PC-9 (cell line): Measurements from ENCODE around the gene DOCK3. TPM values are rescaled to one million over a fixed set of nuclear protein-coding genes. Genes with fewer than 3 reads are reported as not detected.
A peak's percentile ranks its signal among the peaks of the same experiment; 100 is the strongest.
"Not testable (repeated sequence)": the region's sequence is repeated elsewhere in the genome, so short reads cannot be mapped to it uniquely, and the experiment has no call there.

Source experiments
- BruUV-seq: library from RNA; stranded (reverse); fragments of 400-500 nt; replicated peaks from 2 replicates; lab custom pipeline; 2021; lab: Mats Ljungman, UMichigan
- CTCF ChIA-PET: fragments of 300-600 bp; sonication (Branson Sonifier 250); formaldehyde crosslinking; loops from one replicate; lab custom pipeline; 2022; ENCODE audit warnings: antibody characterized with exemption; lab: Charles Lee
- POLR2A ChIA-PET: fragments of 300-600 bp; sonication (Branson Sonifier 250); formaldehyde crosslinking; loops from one replicate; lab custom pipeline; 2022; ENCODE audit warnings: antibody characterized with exemption; ENCODE audit not compliant: unreplicated experiment; lab: Charles Lee
- DNase-seq, 2 experiments: peaks; one replicate each; pipeline versions ENCODE4 v3.0.0 to v3.0.0-alpha.2; 2015 to 2022; ENCODE audit warnings: mixed read lengths in 1 of 2
- H2AFZ ChIP-seq: fragments of 200-600 bp; sonication (generic); 2 replicates; pipeline ENCODE4 v1.8.1; 2017; ENCODE audit warnings: antibody characterized with exemption
- H3F3A ChIP-seq: fragments of 200-600 bp; sonication (generic); 2 replicates; pipeline ENCODE4 v1.8.1; 2017; ENCODE audit warnings: antibody characterized with exemption, mild to moderate bottlenecking, low read depth; ENCODE audit not compliant: insufficient read depth
- H3K27ac ChIP-seq: fragments of 200-600 bp; sonication (generic); 2 replicates; pipeline ENCODE4 v1.6.1; 2016; ENCODE audit warnings: mixed run types
- H3K27me3 ChIP-seq: fragments of 200-600 bp; sonication (generic); 2 replicates; pipeline ENCODE4 v1.6.1; 2016; ENCODE audit warnings: low read depth, mixed run types; ENCODE audit not compliant: insufficient read depth
- H3K36me3 ChIP-seq: fragments of 200-600 bp; sonication (generic); 2 replicates; pipeline ENCODE4 v1.6.1; 2016; ENCODE audit warnings: low read depth, mixed run types
- H3K4me1 ChIP-seq: fragments of 200-600 bp; sonication (generic); replicated peaks from 2 replicates; pipeline ENCODE4 v1.6.1; 2016; ENCODE audit warnings: mixed run types; ENCODE audit not compliant: insufficient read depth
- H3K4me2 ChIP-seq: fragments of 200-600 bp; sonication (generic); 2 replicates; pipeline ENCODE4 v1.6.1; 2017; ENCODE audit warnings: mixed run types
- H3K4me3 ChIP-seq: fragments of 200-600 bp; sonication (generic); 2 replicates; pipeline ENCODE4 v1.6.1; 2016; ENCODE audit warnings: mixed run types
- H3K79me2 ChIP-seq: fragments of 200-600 bp; sonication (generic); 2 replicates; pipeline ENCODE4 v1.6.1; 2017; ENCODE audit warnings: low read depth, mixed run types
- H3K9me2 ChIP-seq: fragments of 200-600 bp; sonication (generic); 2 replicates; pipeline ENCODE4 v1.8.1; 2017; ENCODE audit warnings: mild to moderate bottlenecking; ENCODE audit not compliant: insufficient read depth
- H3K9me3 ChIP-seq: fragments of 200-600 bp; sonication (generic); 2 replicates; pipeline ENCODE4 v1.8.1; 2016; ENCODE audit warnings: low read depth; ENCODE audit not compliant: insufficient read depth
- H4K20me1 ChIP-seq: fragments of 200-600 bp; sonication (generic); 2 replicates; pipeline ENCODE4 v1.8.1; 2017; ENCODE audit not compliant: insufficient read depth
- EZH2 ChIP-seq: fragments of 200-600 bp; sonication (generic); IDR thresholded peaks from 2 replicates; pipeline ENCODE4 v1.8.0; 2017; ENCODE audit warnings: antibody characterized with exemption, low read depth
- intact Hi-C: fragments of 100-400 bp; cut with micrococcal nuclease; formaldehyde crosslinking; loops from one replicate; pipeline ENCODE4 v1.10.0; 2022; ENCODE audit not compliant: unreplicated experiment
- total RNA-seq: library from RNA; stranded (reverse); gene quantifications from 2 replicates; pipeline ENCODE4 v1.2.3, GENCODE V29; 2021
- TF ChIP-seq, protein P1 (sequence below): fragments of 200-600 bp; sonication (generic); conservative IDR thresholded peaks from 2 replicates; pipeline ENCODE4 v1.6.1; 2017; ENCODE audit warnings: mixed run types, antibody characterized with exemption, mild to moderate bottlenecking, moderate library complexity

Gene DOCK3
- total RNA-seq, 1 experiment from 2014 or later: 16.9 TPM

DNA sequence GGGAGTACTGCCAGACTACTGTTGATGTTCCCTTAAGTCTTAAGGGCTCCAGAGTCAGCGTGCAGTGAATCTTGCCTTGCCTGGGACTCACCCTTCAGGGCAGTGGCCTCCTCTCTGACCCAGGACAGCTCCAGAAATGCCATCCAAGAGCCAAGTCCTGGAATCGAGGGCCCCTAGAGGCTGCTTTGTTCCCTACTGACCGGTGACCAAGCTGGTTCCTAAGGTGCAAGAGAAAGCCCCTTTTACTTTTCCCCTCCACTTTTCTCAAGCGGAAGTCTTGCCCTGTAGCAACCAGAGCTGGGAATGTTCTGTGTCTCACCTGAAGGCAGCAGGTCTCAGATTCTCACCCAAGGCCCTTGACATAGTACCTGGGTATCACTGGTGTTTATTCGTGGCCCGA, 238.0 kb downstream of the DOCK3 start:
- DNase-seq: no peak
- Histone ChIP-seq H3K27ac (no peak overlapping the region), H3K79me2 (peaks cover 4% of the 10 kb centered on the region), H3K9me2 (no peaks in the 10 kb centered on the region), H3K4me2 (no peak overlapping the region), H3K4me1 (peaks cover 11% of the 10 kb centered on the region; the same call in 1 of the 2 replicates), H3F3A (no peaks in the 10 kb centered on the region), H3K4me3 (no peak overlapping the region), H3K27me3 (no peaks in the 10 kb centered on the region), H4K20me1 (no peaks in the 10 kb centered on the region), H3K9me3 (no peaks in the 10 kb centered on the region), H3K36me3 (no peaks in the 10 kb centered on the region), H2AFZ (no peak overlapping the region)
- CTCF ChIA-PET: no interaction called here
- POLR2A ChIA-PET: no interaction called here
- no TSS peak for BruUV-seq
- TF ChIP-seq, protein P1, sequence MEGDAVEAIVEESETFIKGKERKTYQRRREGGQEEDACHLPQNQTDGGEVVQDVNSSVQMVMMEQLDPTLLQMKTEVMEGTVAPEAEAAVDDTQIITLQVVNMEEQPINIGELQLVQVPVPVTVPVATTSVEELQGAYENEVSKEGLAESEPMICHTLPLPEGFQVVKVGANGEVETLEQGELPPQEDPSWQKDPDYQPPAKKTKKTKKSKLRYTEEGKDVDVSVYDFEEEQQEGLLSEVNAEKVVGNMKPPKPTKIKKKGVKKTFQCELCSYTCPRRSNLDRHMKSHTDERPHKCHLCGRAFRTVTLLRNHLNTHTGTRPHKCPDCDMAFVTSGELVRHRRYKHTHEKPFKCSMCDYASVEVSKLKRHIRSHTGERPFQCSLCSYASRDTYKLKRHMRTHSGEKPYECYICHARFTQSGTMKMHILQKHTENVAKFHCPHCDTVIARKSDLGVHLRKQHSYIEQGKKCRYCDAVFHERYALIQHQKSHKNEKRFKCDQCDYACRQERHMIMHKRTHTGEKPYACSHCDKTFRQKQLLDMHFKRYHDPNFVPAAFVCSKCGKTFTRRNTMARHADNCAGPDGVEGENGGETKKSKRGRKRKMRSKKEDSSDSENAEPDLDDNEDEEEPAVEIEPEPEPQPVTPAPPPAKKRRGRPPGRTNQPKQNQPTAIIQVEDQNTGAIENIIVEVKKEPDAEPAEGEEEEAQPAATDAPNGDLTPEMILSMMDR: no peak
- TF ChIP-seq EZH2: no peak
- intact Hi-C loops: loop anchor here (5.0 kb wide), 1 partner anchor 235 kb away; no protein-coding TSS in a partner anchor

DNA sequence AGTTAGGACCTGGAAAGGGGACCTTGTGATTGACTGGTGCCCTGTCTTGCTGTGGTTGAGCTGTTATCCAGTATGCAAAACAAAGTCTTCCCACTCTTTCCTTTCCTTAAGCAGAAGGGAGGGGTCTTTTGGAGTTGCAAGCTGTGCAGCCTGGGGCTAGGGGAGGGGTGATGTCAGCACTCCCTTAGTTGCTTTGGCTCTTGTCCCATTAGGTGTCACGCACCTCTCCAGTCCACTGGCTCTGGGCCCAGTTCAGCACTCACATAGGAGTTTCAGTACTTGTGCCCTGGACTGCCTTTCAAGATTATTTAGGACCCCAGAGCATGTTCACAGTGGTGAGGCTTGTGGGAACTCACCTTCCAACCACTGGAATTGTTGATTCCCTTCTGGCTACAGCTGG, 238.5 kb downstream of the DOCK3 start:
- CTCF ChIA-PET: no interaction called here

DNA sequence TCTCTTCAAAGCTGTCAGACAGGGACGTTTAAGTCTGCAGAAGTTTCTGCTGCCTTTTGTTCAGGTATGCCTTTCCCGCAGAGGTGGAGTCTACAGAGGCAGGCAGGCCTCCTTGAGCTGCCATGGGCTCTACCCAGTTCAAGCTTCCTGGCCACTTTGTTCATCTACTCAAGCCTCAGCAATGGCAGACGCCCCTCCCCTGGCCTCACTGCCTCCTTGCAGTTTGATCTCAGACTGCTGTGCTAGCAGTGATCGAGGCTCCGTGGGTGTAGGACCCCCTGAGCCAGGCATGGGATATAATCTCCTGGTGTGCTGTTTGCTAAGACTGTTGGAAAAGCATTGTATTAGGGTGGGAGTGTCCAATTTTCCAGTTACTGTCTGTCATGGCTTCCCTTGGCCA, 247.3 kb downstream of the DOCK3 start:
- H3K79me2 ChIP-seq, intact Hi-C loops, H3K27ac ChIP-seq, H3K36me3 ChIP-seq, POLR2A ChIA-PET, H2AFZ ChIP-seq, H3K9me2 ChIP-seq, H4K20me1 ChIP-seq, H3K9me3 ChIP-seq, H3K4me2 ChIP-seq, H3K27me3 ChIP-seq, H3F3A ChIP-seq, CTCF ChIA-PET, BruUV-seq, DNase-seq, H3K4me3 ChIP-seq: not testable (repeated sequence)
- peaks cover 29% of the 10 kb centered on the region for H3K4me1 ChIP-seq

More for the DNA sequence above, 238.5 kb downstream of the DOCK3 start:
- Histone ChIP-seq H3K4me1 (peaks cover 11% of the 10 kb centered on the region; the same call in 1 of the 2 replicates), H4K20me1 (no peaks in the 10 kb centered on the region), H3K36me3 (no peaks in the 10 kb centered on the region), H3K9me2 (no peaks in the 10 kb centered on the region), H3K4me3 (no peak overlapping the region), H3K79me2 (peaks cover 4% of the 10 kb centered on the region), H3K27ac (no peak overlapping the region), H3K9me3 (no peaks in the 10 kb centered on the region), H3K4me2 (no peak overlapping the region), H2AFZ (no peak overlapping the region), H3K27me3 (no peaks in the 10 kb centered on the region), H3F3A (no peaks in the 10 kb centered on the region)
- intact Hi-C loops: loop anchor here (5.0 kb wide), 1 partner anchor 236 kb away; no protein-coding TSS in a partner anchor
- TF ChIP-seq, protein P1: no peak
- no peak for TF ChIP-seq EZH2
- BruUV-seq: no TSS peak
- POLR2A ChIA-PET: no interaction called here
- DNase-seq: peak; percentile 35 to 65

DNA sequence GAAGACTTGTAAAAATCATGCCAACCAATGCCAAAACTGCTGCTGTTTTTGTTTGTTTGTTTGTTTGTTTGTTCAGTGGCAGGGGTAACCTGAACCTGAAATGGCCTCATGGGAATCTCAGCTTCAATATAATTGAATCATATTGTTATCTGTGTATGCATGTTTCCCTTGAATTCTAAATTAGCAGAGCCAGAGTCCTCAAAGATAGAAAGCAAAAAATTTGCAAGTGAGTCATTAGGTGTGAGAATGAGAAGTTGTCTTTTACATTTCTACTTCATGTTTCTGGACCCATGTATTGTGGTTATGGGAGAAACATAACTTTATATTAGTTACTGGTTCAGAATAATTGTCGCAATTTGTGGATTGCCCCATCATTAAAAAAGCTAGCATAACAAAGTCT, 249.2 kb downstream of the DOCK3 start:
- POLR2A ChIA-PET: no interaction called here
- intact Hi-C loops: no loop called here
- Histone ChIP-seq H3K9me2 (no peaks in the 10 kb centered on the region), H4K20me1 (no peaks in the 10 kb centered on the region), H3K9me3 (no peaks in the 10 kb centered on the region), H3K27me3 (no peaks in the 10 kb centered on the region), H3K4me3 (no peak overlapping the region), H3K4me1 (peaks cover 36% of the 10 kb centered on the region), H3K36me3 (no peaks in the 10 kb centered on the region), H3K4me2 (peak overlapping the region; percentile 30), H3K79me2 (no peaks in the 10 kb centered on the region), H2AFZ (no peak overlapping the region), H3K27ac (peak overlapping the region; percentile 36), H3F3A (peaks cover 9% of the 10 kb centered on the region; the same call in 1 of the 2 replicates)
- no TSS peak for BruUV-seq
- no peak for TF ChIP-seq EZH2
- TF ChIP-seq, protein P1: no peak
- no peak for DNase-seq
- CTCF ChIA-PET: no interaction called here
